ENCODE measurements around the gene PTPRU.

PTPRU gene

GRCh38 chr1:29247571-29248273, 11.4 kb downstream of the PTPRU start:
- no peak for DNase-seq (ENCODE audit: extremely low read depth, low read depth)
- no peak for TF ChIP-seq CTCF (IDR thresholded peaks at IDR 0.05; ENCODE audit: low read depth, low read length, missing control alignments)
- H3K4me3 ChIP-seq (replicated peaks; ENCODE audit: low read depth, low read length) = no peak overlapping the region

GRCh38 chr1:29248409-29248808, 12.1 kb downstream of the PTPRU start:
- H3K4me3 ChIP-seq (replicated peaks; ENCODE audit: low read depth, low read length) = no peak overlapping the region
- TF ChIP-seq CTCF (IDR thresholded peaks at IDR 0.05; ENCODE audit: low read depth, low read length, missing control alignments) = no peak
- DNase-seq (ENCODE audit: extremely low read depth, low read depth) = no peak

- no peak for TF ChIP-seq CTCF (IDR thresholded peaks at IDR 0.05; ENCODE audit: low read depth, low read length, missing control alignments)
- no peak overlapping the region for H3K4me3 ChIP-seq (replicated peaks; ENCODE audit: low read depth, low read length)
- no peak for DNase-seq (ENCODE audit: extremely low read depth, low read depth)
Observed at GRCh38 chr1:29249170-29249691, 12.9 kb downstream of the PTPRU start.

GRCh38 chr1:29249951-29250581, 13.7 kb downstream of the PTPRU start:
- no peak for DNase-seq (ENCODE audit: extremely low read depth, low read depth)
- TF ChIP-seq CTCF (IDR thresholded peaks at IDR 0.05; ENCODE audit: low read depth, low read length, missing control alignments) = no peak
- no peak overlapping the region for H3K4me3 ChIP-seq (replicated peaks; ENCODE audit: low read depth, low read length)

GRCh38 chr1:29251164-29252124, 15.1 kb downstream of the PTPRU start:
- H3K4me3 ChIP-seq (replicated peaks; ENCODE audit: low read depth, low read length) = no peak overlapping the region
- TF ChIP-seq CTCF (IDR thresholded peaks at IDR 0.05; ENCODE audit: low read depth, low read length, missing control alignments) = no peak
- no peak for DNase-seq (ENCODE audit: extremely low read depth, low read depth)

GRCh38 chr1:29253180-29253579, 16.9 kb downstream of the PTPRU start:
- no peak for TF ChIP-seq CTCF (IDR thresholded peaks at IDR 0.05; ENCODE audit: low read depth, low read length, missing control alignments)
- DNase-seq (ENCODE audit: extremely low read depth, low read depth) = no peak
- H3K4me3 ChIP-seq (replicated peaks; ENCODE audit: low read depth, low read length) = no peak overlapping the region
